ENCODE data around the gene CHRDL2. TPM values are rescaled to one million over a fixed set of nuclear protein-coding genes. Genes with fewer than 3 reads are reported as not detected.
A peak's percentile ranks its signal among the peaks of the same experiment; 100 is the strongest.
"Not testable (repeated sequence)": the region's sequence is repeated elsewhere in the genome, so short reads cannot be mapped to it uniquely, and the experiment has no call there.

The CHRDL2 gene
- polyA plus RNA-seq, 1 experiment, result 0.09 TPM

- Histone ChIP-seq H3K27me3 (ENCODE audit: control insufficient read depth, insufficient read depth, low read length) (no peaks in the 10 kb centered on the region), H3K36me3 (ENCODE audit: control insufficient read depth, insufficient read depth, low read length) (no peaks in the 10 kb centered on the region), H3K4me3 (ENCODE audit: low read depth, low read length) (no peak overlapping the region)
- no peak for DNase-seq (ENCODE audit: low read depth)
- no peak for TF ChIP-seq CTCF (IDR thresholded peaks at IDR 0.05; ENCODE audit: insufficient read depth, low read depth, low read length)
- CTCF ChIA-PET, result interaction anchor here (1.4 to 1.9 kb wide), 2 partner anchors 15 to 18 kb away, joined by 5 to 8 read pairs; no protein-coding TSS in a partner anchor
- POLR2A ChIA-PET, result interaction anchor here (0.7 kb wide), 1 partner anchor 623 kb away, joined by 4 read pairs; no protein-coding TSS in a partner anchor
Observed at GRCh38 chr11:74755395-74755995, 24.3 kb upstream of the CHRDL2 start.

- POLR2A ChIA-PET, result interaction anchor here (0.7 kb wide), 1 partner anchor 623 kb away, joined by 4 read pairs; no protein-coding TSS in a partner anchor
- H3K27me3 ChIP-seq (ENCODE audit: control insufficient read depth, insufficient read depth, low read length), result no peaks in the 10 kb centered on the region
- CTCF ChIA-PET, result interaction anchor here (0.6 to 1.9 kb wide), 3 partner anchors 14 to 31 kb away, joined by 3 to 8 read pairs (median 5); no protein-coding TSS in a partner anchor
- peak; percentile 89 for DNase-seq (ENCODE audit: low read depth)
- TF ChIP-seq CTCF (IDR thresholded peaks at IDR 0.05; ENCODE audit: insufficient read depth, low read depth, low read length), result no peak
- H3K36me3 ChIP-seq (ENCODE audit: control insufficient read depth, insufficient read depth, low read length), result no peaks in the 10 kb centered on the region
- H3K4me3 ChIP-seq (ENCODE audit: low read depth, low read length), result no peak overlapping the region
Observed at GRCh38 chr11:74754507-74755252, 23.5 kb upstream of the CHRDL2 start.

- H3K4me3 ChIP-seq (ENCODE audit: low read depth, low read length), result no peak overlapping the region
- ChIA-PET CTCF (interaction anchor here (0.6 kb wide), 1 partner anchor 178 kb away, joined by 5 read pairs; no protein-coding TSS in a partner anchor), POLR2A (no interaction called here)
- no peaks in the 10 kb centered on the region for H3K27me3 ChIP-seq (ENCODE audit: control insufficient read depth, insufficient read depth, low read length)
- no peaks in the 10 kb centered on the region for H3K36me3 ChIP-seq (ENCODE audit: control insufficient read depth, insufficient read depth, low read length)
- DNase-seq (ENCODE audit: low read depth), result no peak
- no peak for TF ChIP-seq CTCF (IDR thresholded peaks at IDR 0.05; ENCODE audit: insufficient read depth, low read depth, low read length)
Observed at GRCh38 chr11:74751303-74751702, 20.1 kb upstream of the CHRDL2 start.

- CTCF ChIA-PET, result interaction anchor here (0.6 to 3.2 kb wide), 4 partner anchors 11 to 179 kb away, joined by 3 to 26 read pairs (median 5); no protein-coding TSS in a partner anchor
- H3K4me3 ChIP-seq (ENCODE audit: low read depth, low read length); H3K36me3 ChIP-seq (ENCODE audit: control insufficient read depth, insufficient read depth, low read length); H3K27me3 ChIP-seq (ENCODE audit: control insufficient read depth, insufficient read depth, low read length); DNase-seq (ENCODE audit: low read depth); POLR2A ChIA-PET: not testable (repeated sequence)
Observed at GRCh38 chr11:74750598-74750997, 19.4 kb upstream of the CHRDL2 start.

- no peak for TF ChIP-seq CTCF (IDR thresholded peaks at IDR 0.05; ENCODE audit: insufficient read depth, low read depth, low read length)
- no peaks in the 10 kb centered on the region for H3K36me3 ChIP-seq (ENCODE audit: control insufficient read depth, insufficient read depth, low read length)
- POLR2A ChIA-PET, result interaction anchor here (0.6 to 0.8 kb wide), 2 partner anchors 102 to 256 kb away, joined by 3 read pairs; no protein-coding TSS in a partner anchor
- no peaks in the 10 kb centered on the region for H3K27me3 ChIP-seq (ENCODE audit: control insufficient read depth, insufficient read depth, low read length)
- CTCF ChIA-PET, result interaction anchor here (1.0 to 3.2 kb wide), 3 partner anchors 10 to 179 kb away, joined by 3 to 26 read pairs (median 5); no protein-coding TSS in a partner anchor
- peak overlapping the region; percentile 51 for H3K4me3 ChIP-seq (ENCODE audit: low read depth, low read length)
- no peak for DNase-seq (ENCODE audit: low read depth)
Observed at GRCh38 chr11:74749965-74750296, 18.7 kb upstream of the CHRDL2 start.
